ENCODE results near the gene CTDSP2.

The CTDSP2 gene

GRCh38 chr12:57806677-57807076, 39.9 kb downstream of the CTDSP2 start:
- no peaks in the 10 kb centered on the region for H3K36me3 ChIP-seq (ENCODE audit: control insufficient read depth, low read length)
- no peak overlapping the region for H3K4me3 ChIP-seq (ENCODE audit: low read length)
- no peak overlapping the region for H3K27ac ChIP-seq (ENCODE audit: low read depth, low read length)
- no peaks in the 10 kb centered on the region for H3K9me3 ChIP-seq (ENCODE audit: control insufficient read depth, insufficient read depth, low read length)
- no peaks in the 10 kb centered on the region for H3F3A ChIP-seq (ENCODE audit: control insufficient read depth, insufficient read depth)
- H3K9me2 ChIP-seq (replicated peaks; ENCODE audit: control insufficient read depth, low read length): no peaks in the 10 kb centered on the region
- H3K27me3 ChIP-seq (ENCODE audit: control insufficient read depth, low read length): no peaks in the 10 kb centered on the region
- no peak for TF ChIP-seq EZH2phosphoT487 (IDR thresholded peaks at IDR 0.05; ENCODE audit: borderline replicate concordance, low read length)
- TF ChIP-seq, protein P1, sequence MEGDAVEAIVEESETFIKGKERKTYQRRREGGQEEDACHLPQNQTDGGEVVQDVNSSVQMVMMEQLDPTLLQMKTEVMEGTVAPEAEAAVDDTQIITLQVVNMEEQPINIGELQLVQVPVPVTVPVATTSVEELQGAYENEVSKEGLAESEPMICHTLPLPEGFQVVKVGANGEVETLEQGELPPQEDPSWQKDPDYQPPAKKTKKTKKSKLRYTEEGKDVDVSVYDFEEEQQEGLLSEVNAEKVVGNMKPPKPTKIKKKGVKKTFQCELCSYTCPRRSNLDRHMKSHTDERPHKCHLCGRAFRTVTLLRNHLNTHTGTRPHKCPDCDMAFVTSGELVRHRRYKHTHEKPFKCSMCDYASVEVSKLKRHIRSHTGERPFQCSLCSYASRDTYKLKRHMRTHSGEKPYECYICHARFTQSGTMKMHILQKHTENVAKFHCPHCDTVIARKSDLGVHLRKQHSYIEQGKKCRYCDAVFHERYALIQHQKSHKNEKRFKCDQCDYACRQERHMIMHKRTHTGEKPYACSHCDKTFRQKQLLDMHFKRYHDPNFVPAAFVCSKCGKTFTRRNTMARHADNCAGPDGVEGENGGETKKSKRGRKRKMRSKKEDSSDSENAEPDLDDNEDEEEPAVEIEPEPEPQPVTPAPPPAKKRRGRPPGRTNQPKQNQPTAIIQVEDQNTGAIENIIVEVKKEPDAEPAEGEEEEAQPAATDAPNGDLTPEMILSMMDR (IDR thresholded peaks at IDR 0.05; ENCODE audit: low read depth, low read length, poor library complexity, severe bottlenecking): no peak
- no peaks in the 10 kb centered on the region for H4K20me1 ChIP-seq (ENCODE audit: control insufficient read depth, insufficient read depth, low read depth, low read length)
- H3K4me2 ChIP-seq (ENCODE audit: low read length): no peak overlapping the region
- no peaks in the 10 kb centered on the region for H3K4me1 ChIP-seq (ENCODE audit: control insufficient read depth, low read length)
- H3K79me2 ChIP-seq (ENCODE audit: control insufficient read depth, low read length): no peaks in the 10 kb centered on the region

DNA sequence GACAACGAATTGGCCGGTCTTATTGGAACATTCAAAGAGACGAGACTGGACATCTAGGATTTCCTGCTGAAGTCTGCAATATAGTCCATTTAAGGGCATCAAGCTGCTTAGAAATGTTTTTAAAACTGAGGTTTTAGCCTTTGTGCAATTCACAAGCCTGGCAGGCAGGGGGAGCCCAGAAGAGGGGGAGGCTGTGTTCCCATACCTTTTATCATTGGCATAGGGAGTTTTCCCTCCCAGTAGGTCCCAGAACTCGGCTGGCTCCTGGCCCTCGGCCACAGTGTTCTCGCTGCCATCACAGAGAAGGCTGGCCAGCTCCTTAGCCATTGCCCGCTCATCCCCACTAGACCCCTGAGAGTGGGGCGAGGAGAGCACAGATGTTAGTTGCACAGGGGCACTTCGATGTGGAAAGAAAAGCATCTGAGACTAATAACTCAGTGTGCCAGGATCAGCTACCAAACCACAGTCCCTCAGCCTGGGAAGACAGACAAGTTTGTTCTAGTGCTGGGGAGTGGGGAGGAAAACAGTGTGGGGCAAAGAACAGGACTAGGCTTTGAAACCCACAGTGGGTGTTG, 43.1 kb downstream of the CTDSP2 start:
- no peak for TF ChIP-seq EZH2phosphoT487 (IDR thresholded peaks at IDR 0.05; ENCODE audit: borderline replicate concordance, low read length)
- TF ChIP-seq, protein P1 (IDR thresholded peaks at IDR 0.05; ENCODE audit: low read depth, low read length, poor library complexity, severe bottlenecking): peak; percentile 83
- no peaks in the 10 kb centered on the region for H3K9me3 ChIP-seq (ENCODE audit: control insufficient read depth, insufficient read depth, low read length)
- H3K79me2 ChIP-seq (ENCODE audit: control insufficient read depth, low read length): no peaks in the 10 kb centered on the region
- no peaks in the 10 kb centered on the region for H3K4me1 ChIP-seq (ENCODE audit: control insufficient read depth, low read length)
- no peaks in the 10 kb centered on the region for H3K9me2 ChIP-seq (replicated peaks; ENCODE audit: control insufficient read depth, low read length)
- no peak overlapping the region for H3K27ac ChIP-seq (ENCODE audit: low read depth, low read length)
- no peak overlapping the region for H3K4me2 ChIP-seq (ENCODE audit: low read length)
- H3K4me3 ChIP-seq (ENCODE audit: low read length): no peak overlapping the region
- H3K36me3 ChIP-seq (ENCODE audit: control insufficient read depth, low read length): peaks cover 11% of the 10 kb centered on the region; the same call in 1 of the 2 replicates
- no peaks in the 10 kb centered on the region for H3K27me3 ChIP-seq (ENCODE audit: control insufficient read depth, low read length)
- no peaks in the 10 kb centered on the region for H3F3A ChIP-seq (ENCODE audit: control insufficient read depth, insufficient read depth)
- H4K20me1 ChIP-seq (ENCODE audit: control insufficient read depth, insufficient read depth, low read depth, low read length): no peaks in the 10 kb centered on the region

- H3K4me2 ChIP-seq (ENCODE audit: low read length): no peak overlapping the region
- no peaks in the 10 kb centered on the region for H3K79me2 ChIP-seq (ENCODE audit: control insufficient read depth, low read length)
- H3K4me1 ChIP-seq (ENCODE audit: control insufficient read depth, low read length): no peaks in the 10 kb centered on the region
- no peaks in the 10 kb centered on the region for H4K20me1 ChIP-seq (ENCODE audit: control insufficient read depth, insufficient read depth, low read depth, low read length)
- H3K4me3 ChIP-seq (ENCODE audit: low read length): no peak overlapping the region
- no peaks in the 10 kb centered on the region for H3K27me3 ChIP-seq (ENCODE audit: control insufficient read depth, low read length)
- H3K9me2 ChIP-seq (replicated peaks; ENCODE audit: control insufficient read depth, low read length): no peaks in the 10 kb centered on the region
- 0 out of 2 replicates have a peak, but pooled peaks cover 2% of the 10 kb centered on the region for H3F3A ChIP-seq (ENCODE audit: control insufficient read depth, insufficient read depth)
- peaks cover 13% of the 10 kb centered on the region for H3K36me3 ChIP-seq (ENCODE audit: control insufficient read depth, low read length)
- H3K9me3 ChIP-seq (ENCODE audit: control insufficient read depth, insufficient read depth, low read length): no peaks in the 10 kb centered on the region
- TF ChIP-seq, protein P1 (IDR thresholded peaks at IDR 0.05; ENCODE audit: low read depth, low read length, poor library complexity, severe bottlenecking): no peak
- TF ChIP-seq EZH2phosphoT487 (IDR thresholded peaks at IDR 0.05; ENCODE audit: borderline replicate concordance, low read length): no peak
- H3K27ac ChIP-seq (ENCODE audit: low read depth, low read length): no peak overlapping the region
Observed at GRCh38 chr12:57802607-57803006, 43.9 kb downstream of the CTDSP2 start.
